Neural cell (in vitro differentiated cells): ENCODE data around the gene MEIS1. TPM values are rescaled to one million over a fixed set of nuclear protein-coding genes. Genes with fewer than 3 reads are reported as not detected.

ENCODE experiments used
- H2AFZ ChIP-seq: fragments of 200-600, 300-800 bp; sonication (generic), shearing (Covaris generic); 2 replicates; pipeline ENCODE4 v1.6.0; 2014; ENCODE audit warnings: low read depth, mild to moderate bottlenecking, antibody characterized with exemption, low read length, moderate library complexity
- H3F3A ChIP-seq: fragments of 200-600 bp; shearing (Covaris generic); 2 replicates; pipeline ENCODE4 v1.6.1; 2016; ENCODE audit warnings: mild to moderate bottlenecking, moderate library complexity, mixed read lengths, antibody characterized with exemption, low read length; ENCODE audit not compliant: insufficient read depth, poor library complexity, severe bottlenecking
- H3K27ac ChIP-seq: fragments of 200-600, 300-800 bp; sonication (generic), shearing (Covaris generic); 2 replicates; pipeline ENCODE4 v1.5.1; 2014; ENCODE audit warnings: mild to moderate bottlenecking, low read length, moderate library complexity
- H3K27me3 ChIP-seq: fragments of 300-800, 200-600 bp; sonication (generic), shearing (Covaris generic); 2 replicates; pipeline ENCODE4 v1.6.0; 2014; ENCODE audit warnings: mild to moderate bottlenecking, low read depth, low read length, moderate library complexity; ENCODE audit not compliant: insufficient read depth
- H3K36me3 ChIP-seq: fragments of 300-800, 200-600 bp; sonication (generic), shearing (Covaris generic); 2 replicates; pipeline ENCODE4 v1.5.1; 2014; ENCODE audit warnings: mild to moderate bottlenecking, antibody characterized with exemption, low read length, moderate library complexity; ENCODE audit not compliant: insufficient read depth
- H3K4me2 ChIP-seq: fragments of 300-800, 200-600 bp; sonication (generic), shearing (Covaris generic); 2 replicates; pipeline ENCODE4 v1.6.0; 2014; ENCODE audit warnings: mild to moderate bottlenecking, low read length
- H3K4me3 ChIP-seq: fragments of 300-800, 200-600 bp; sonication (generic), shearing (Covaris generic); 2 replicates; pipeline ENCODE4 v1.5.1; 2014; ENCODE audit warnings: mild to moderate bottlenecking, low read length, moderate library complexity
- H3K79me2 ChIP-seq: fragments of 200-600 bp; shearing (Covaris generic); replicated peaks from 2 replicates; pipeline ENCODE4 v1.6.0; 2014; ENCODE audit warnings: mild to moderate bottlenecking, low read length, moderate library complexity; ENCODE audit not compliant: insufficient read depth
- H3K9ac ChIP-seq: fragments of 300-800, 200-600 bp; sonication (generic), shearing (Covaris generic); 2 replicates; pipeline ENCODE4 v1.6.1; 2016; ENCODE audit warnings: mild to moderate bottlenecking, low read length, mixed read lengths
- H3K9me2 ChIP-seq: fragments of 200-600 bp; shearing (Covaris generic); 2 replicates; pipeline ENCODE4 v1.6.1; 2016; ENCODE audit warnings: mild to moderate bottlenecking, low read length, mixed read lengths; ENCODE audit not compliant: insufficient read depth
- H3K9me3 ChIP-seq: fragments of 200-600, 300-800 bp; sonication (generic), shearing (Covaris generic); 2 replicates; pipeline ENCODE4 v1.6.1; 2016; ENCODE audit warnings: mild to moderate bottlenecking, mixed run types, low read length, moderate library complexity, mixed read lengths
- H4K20me1 ChIP-seq: fragments of 200-600 bp; shearing (Covaris generic); 2 replicates; pipeline ENCODE4 v1.6.1; 2016; ENCODE audit warnings: mild to moderate bottlenecking, mixed run types; ENCODE audit not compliant: insufficient read depth
- EP300 ChIP-seq: fragments of 450-650 bp; conservative IDR thresholded peaks from 2 replicates; pipeline ENCODE4 v1.6.1; 2014; ENCODE audit warnings: antibody characterized with exemption, mild to moderate bottlenecking, moderate library complexity; ENCODE audit not compliant: poor library complexity, severe bottlenecking
- EZH2 ChIP-seq: fragments of 200-600, 300-800 bp; shearing (Covaris generic), sonication (generic); IDR thresholded peaks from 2 replicates; pipeline ENCODE4 v1.6.1; 2014; ENCODE audit warnings: antibody characterized with exemption, low read length, borderline replicate concordance, mild to moderate bottlenecking; ENCODE audit not compliant: insufficient read depth, poor library complexity, severe bottlenecking
- MXI1 ChIP-seq: fragments of 450-650 bp; conservative IDR thresholded peaks from 2 replicates; pipeline ENCODE4 v1.6.1; 2014; ENCODE audit warnings: antibody characterized with exemption, mild to moderate bottlenecking; ENCODE audit not compliant: poor library complexity, severe bottlenecking
- POLR2AphosphoS5 ChIP-seq: IDR thresholded peaks from 2 replicates; pipeline ENCODE4 v1.6.1; 2012
- RAD21 ChIP-seq: fragments of 450-650 bp; conservative IDR thresholded peaks from 2 replicates; pipeline ENCODE4 v1.6.1; 2014; ENCODE audit warnings: antibody characterized with exemption, mild to moderate bottlenecking, moderate library complexity
- SMC3 ChIP-seq: fragments of 450-650 bp; conservative IDR thresholded peaks from 2 replicates; pipeline ENCODE4 v1.6.1; 2014; ENCODE audit warnings: antibody characterized with exemption, mild to moderate bottlenecking, moderate library complexity; ENCODE audit not compliant: poor library complexity
- TAF1 ChIP-seq: IDR thresholded peaks from 2 replicates; pipeline ENCODE4 v1.6.1; 2012; ENCODE audit warnings: low read depth
- polyA plus RNA-seq: library from polyadenylated mRNA; depleted of rRNA; stranded (reverse); fragments of >200 nt; gene quantifications from 2 replicates; pipeline ENCODE4 v1.2.3, GENCODE V29; 2014
- TF ChIP-seq, protein P1 (sequence below): fragments of 450-650 bp; IDR thresholded peaks from 2 replicates; pipeline ENCODE4 v1.5.1; 2014; ENCODE audit warnings: antibody characterized with exemption, mild to moderate bottlenecking, moderate library complexity; ENCODE audit not compliant: poor library complexity, severe bottlenecking
- TF ChIP-seq, protein P2 (sequence below): IDR thresholded peaks from 2 replicates; pipeline ENCODE4 v1.6.1; 2012; ENCODE audit warnings: borderline replicate concordance

The MEIS1 gene
- polyA plus RNA-seq, 1 donor from 2014 or later, result 46.5 TPM

DNA sequence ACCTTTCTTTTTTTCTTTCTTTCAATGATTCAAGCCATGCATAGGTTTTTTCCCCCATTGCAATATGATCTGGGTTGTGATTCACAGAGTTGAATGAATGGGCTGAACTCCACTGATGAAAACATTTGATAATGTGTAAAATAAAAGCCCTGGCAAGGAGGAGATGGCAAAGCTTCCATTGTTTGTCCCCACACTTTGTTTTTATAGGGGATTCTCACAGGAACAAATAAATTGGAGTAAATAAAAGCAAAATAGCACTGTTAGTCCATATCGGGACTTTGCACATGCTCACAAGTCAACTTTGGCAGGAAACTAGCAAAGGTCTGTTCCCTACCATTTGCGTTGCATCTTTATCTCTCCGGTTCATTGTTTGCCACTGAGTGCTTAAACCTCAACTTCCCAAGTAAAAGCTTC, 55.7 kb downstream of the MEIS1 start:
- H2AFZ ChIP-seq, result no peak overlapping the region
- no peaks in the 10 kb centered on the region for H3K9me3 ChIP-seq
- no peaks in the 10 kb centered on the region for H3K36me3 ChIP-seq
- TF ChIP-seq SMC3 (no peak), MXI1 (no peak), EP300 (no peak), TAF1 (no peak), EZH2 (no peak), POLR2AphosphoS5 (no peak), RAD21 (no peak)
- TF ChIP-seq, protein P1, sequence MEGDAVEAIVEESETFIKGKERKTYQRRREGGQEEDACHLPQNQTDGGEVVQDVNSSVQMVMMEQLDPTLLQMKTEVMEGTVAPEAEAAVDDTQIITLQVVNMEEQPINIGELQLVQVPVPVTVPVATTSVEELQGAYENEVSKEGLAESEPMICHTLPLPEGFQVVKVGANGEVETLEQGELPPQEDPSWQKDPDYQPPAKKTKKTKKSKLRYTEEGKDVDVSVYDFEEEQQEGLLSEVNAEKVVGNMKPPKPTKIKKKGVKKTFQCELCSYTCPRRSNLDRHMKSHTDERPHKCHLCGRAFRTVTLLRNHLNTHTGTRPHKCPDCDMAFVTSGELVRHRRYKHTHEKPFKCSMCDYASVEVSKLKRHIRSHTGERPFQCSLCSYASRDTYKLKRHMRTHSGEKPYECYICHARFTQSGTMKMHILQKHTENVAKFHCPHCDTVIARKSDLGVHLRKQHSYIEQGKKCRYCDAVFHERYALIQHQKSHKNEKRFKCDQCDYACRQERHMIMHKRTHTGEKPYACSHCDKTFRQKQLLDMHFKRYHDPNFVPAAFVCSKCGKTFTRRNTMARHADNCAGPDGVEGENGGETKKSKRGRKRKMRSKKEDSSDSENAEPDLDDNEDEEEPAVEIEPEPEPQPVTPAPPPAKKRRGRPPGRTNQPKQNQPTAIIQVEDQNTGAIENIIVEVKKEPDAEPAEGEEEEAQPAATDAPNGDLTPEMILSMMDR, result no peak
- TF ChIP-seq, protein P2, sequence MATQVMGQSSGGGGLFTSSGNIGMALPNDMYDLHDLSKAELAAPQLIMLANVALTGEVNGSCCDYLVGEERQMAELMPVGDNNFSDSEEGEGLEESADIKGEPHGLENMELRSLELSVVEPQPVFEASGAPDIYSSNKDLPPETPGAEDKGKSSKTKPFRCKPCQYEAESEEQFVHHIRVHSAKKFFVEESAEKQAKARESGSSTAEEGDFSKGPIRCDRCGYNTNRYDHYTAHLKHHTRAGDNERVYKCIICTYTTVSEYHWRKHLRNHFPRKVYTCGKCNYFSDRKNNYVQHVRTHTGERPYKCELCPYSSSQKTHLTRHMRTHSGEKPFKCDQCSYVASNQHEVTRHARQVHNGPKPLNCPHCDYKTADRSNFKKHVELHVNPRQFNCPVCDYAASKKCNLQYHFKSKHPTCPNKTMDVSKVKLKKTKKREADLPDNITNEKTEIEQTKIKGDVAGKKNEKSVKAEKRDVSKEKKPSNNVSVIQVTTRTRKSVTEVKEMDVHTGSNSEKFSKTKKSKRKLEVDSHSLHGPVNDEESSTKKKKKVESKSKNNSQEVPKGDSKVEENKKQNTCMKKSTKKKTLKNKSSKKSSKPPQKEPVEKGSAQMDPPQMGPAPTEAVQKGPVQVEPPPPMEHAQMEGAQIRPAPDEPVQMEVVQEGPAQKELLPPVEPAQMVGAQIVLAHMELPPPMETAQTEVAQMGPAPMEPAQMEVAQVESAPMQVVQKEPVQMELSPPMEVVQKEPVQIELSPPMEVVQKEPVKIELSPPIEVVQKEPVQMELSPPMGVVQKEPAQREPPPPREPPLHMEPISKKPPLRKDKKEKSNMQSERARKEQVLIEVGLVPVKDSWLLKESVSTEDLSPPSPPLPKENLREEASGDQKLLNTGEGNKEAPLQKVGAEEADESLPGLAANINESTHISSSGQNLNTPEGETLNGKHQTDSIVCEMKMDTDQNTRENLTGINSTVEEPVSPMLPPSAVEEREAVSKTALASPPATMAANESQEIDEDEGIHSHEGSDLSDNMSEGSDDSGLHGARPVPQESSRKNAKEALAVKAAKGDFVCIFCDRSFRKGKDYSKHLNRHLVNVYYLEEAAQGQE, result no peak
- no peak overlapping the region for H3K27ac ChIP-seq
- no peak overlapping the region for H3K9ac ChIP-seq
- no peaks in the 10 kb centered on the region for H3F3A ChIP-seq
- no peak overlapping the region for H3K4me3 ChIP-seq
- no peaks in the 10 kb centered on the region for H3K27me3 ChIP-seq
- no peaks in the 10 kb centered on the region for H3K9me2 ChIP-seq
- no peak overlapping the region for H3K4me2 ChIP-seq
- H3K79me2 ChIP-seq, result peaks cover 7% of the 10 kb centered on the region
- no peaks in the 10 kb centered on the region for H4K20me1 ChIP-seq

DNA sequence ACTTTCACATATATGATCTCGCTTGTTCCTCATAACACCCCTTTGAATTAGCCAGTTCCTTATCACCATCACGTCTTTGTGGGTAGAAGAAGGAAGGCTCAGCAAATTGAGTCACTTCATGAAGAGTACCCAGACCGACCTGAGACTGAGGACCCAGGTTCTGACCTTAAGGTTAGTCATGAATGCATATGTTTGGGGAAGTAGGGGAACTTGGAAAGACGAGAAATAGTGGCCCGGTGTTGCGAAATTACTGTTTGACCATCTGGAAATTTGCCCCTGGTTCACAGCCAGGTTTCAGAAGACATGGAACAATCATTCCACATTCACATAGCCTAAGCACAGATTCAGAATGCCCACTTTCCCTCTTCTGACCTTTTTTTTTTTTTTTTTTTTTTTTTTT, 59.8 kb downstream of the MEIS1 start:
- no peaks in the 10 kb centered on the region for H3K36me3 ChIP-seq
- H3K9me3 ChIP-seq, result no peaks in the 10 kb centered on the region
- no peak overlapping the region for H3K27ac ChIP-seq
- TF ChIP-seq EP300, result no peak
- TF ChIP-seq RAD21, result no peak
- TF ChIP-seq, protein P2, result no peak
- TF ChIP-seq EZH2, result no peak
- TF ChIP-seq SMC3, result no peak
- H4K20me1 ChIP-seq, result no peaks in the 10 kb centered on the region
- H3F3A ChIP-seq, result no peaks in the 10 kb centered on the region
- no peaks in the 10 kb centered on the region for H3K9me2 ChIP-seq
- H3K79me2 ChIP-seq, result peaks cover 13% of the 10 kb centered on the region
- no peak overlapping the region for H3K4me3 ChIP-seq
- H3K9ac ChIP-seq, result no peak overlapping the region
- H2AFZ ChIP-seq, result no peak overlapping the region
- H3K4me2 ChIP-seq, result no peak overlapping the region
- no peaks in the 10 kb centered on the region for H3K27me3 ChIP-seq
